Measurements from ENCODE around the gene RUFY3. TPM values are rescaled to one million over a fixed set of nuclear protein-coding genes. Genes with fewer than 3 reads are reported as not detected.

Gene RUFY3
- total and polyA plus RNA-seq, 9 of the 15 experiments (the other 6 are each of a cell fraction or from before 2014, with no cell fraction given), result 4.2 to 31.1 (median 21.5) TPM

- H3K4me1 ChIP-seq (replicated peaks in 1 of 2; ENCODE audit: control insufficient read depth in 2 of 2, insufficient read depth in 2 of 2, low read length in 2 of 2), result peaks cover 5 to 18% of the 10 kb centered on the region in 2 experiments
- no peaks in the 10 kb centered on the region for H3K27me3 ChIP-seq (ENCODE audit: control insufficient read depth in 2 of 2, insufficient read depth in 2 of 2, low read length in 2 of 2)
- no peak overlapping the region for H3K4me2 ChIP-seq (ENCODE audit: insufficient read depth, low read length)
- POLR2A ChIA-PET, result no interaction called here
- H3K9me3 ChIP-seq (replicated peaks; ENCODE audit: control insufficient read depth, insufficient read depth, low read depth, low read length), result no peaks in the 10 kb centered on the region
- peaks cover 6% of the 10 kb centered on the region for H4K20me1 ChIP-seq (replicated peaks; ENCODE audit: control insufficient read depth, insufficient read depth, low read length)
- intact Hi-C loops (cut with micrococcal nuclease), result no loop called here
- DNase-seq (ENCODE audit: extremely low read depth in 1 of 4, low spot score in 3 of 4), result no peak
- CTCF ChIA-PET (ENCODE audit: low intra/inter-chr PET ratio), result no interaction called here
- FAIRE-seq, result no peak
- H3K36me3 ChIP-seq (ENCODE audit: control insufficient read depth, insufficient read depth, low read length), result peaks cover 3% of the 10 kb centered on the region; the same call in 2 of the 3 replicates
- H3K79me2 ChIP-seq (ENCODE audit: control insufficient read depth, insufficient read depth, low read length), result peaks cover 27% of the 10 kb centered on the region
- H3K4me3 ChIP-seq, result no peak overlapping the region
- no peak overlapping the region for H3K27ac ChIP-seq (ENCODE audit: extremely low read depth, low read depth, low read length)
- no peak for ATAC-seq
- TF ChIP-seq FOXJ2 (tag; IDR thresholded peaks at IDR 0.05) (no peak), ZNF696 (CRISPR knock-in tag; conservative IDR thresholded peaks at IDR 0.05) (no peak), IRF9 (tag; IDR thresholded peaks at IDR 0.05) (no peak), SMC3 (conservative IDR thresholded peaks at IDR 0.05; ENCODE audit: insufficient read depth, low read depth, low read length) (no peak), ERF (CRISPR knock-in tag; IDR thresholded peaks at IDR 0.05) (no peak), POLR2AphosphoS5 (IDR thresholded peaks at IDR 0.05; ENCODE audit: control insufficient read depth, insufficient read depth, low read depth, low read length) (no peak), FOXP1 (CRISPR knock-in tag; IDR thresholded peaks at IDR 0.05) (no peak), HNRNPLL (IDR thresholded peaks at IDR 0.05; ENCODE audit: low read depth, low read length, poor library complexity, severe bottlenecking) (no peak), POLR2B (IDR thresholded peaks at IDR 0.05; ENCODE audit: low read depth, partially characterized antibody) (no peak), GATAD2A (IDR thresholded peaks at IDR 0.05) (no peak), BRD4 (IDR thresholded peaks at IDR 0.05) (no peak)
- no peak overlapping the region for H2AFZ ChIP-seq (ENCODE audit: low read depth, low read length)
- BruUV-seq (replicated peaks), result no TSS peak
- no peak overlapping the region for H3K9ac ChIP-seq (ENCODE audit: insufficient read depth in 1 of 2, low read depth in 2 of 2, low read length in 2 of 2)
- in situ Hi-C loops (cut with MboI), result no loop called here
- WGBS (ENCODE audit: insufficient coverage, low coverage, missing lambda C conversion rate), result 47% methylated on average over 1 of the region's 1 CpG
- H3K9me1 ChIP-seq (ENCODE audit: control insufficient read depth, insufficient read depth, low read length), result peaks cover 1% of the 10 kb centered on the region
These were observed 120.2 kb downstream of the RUFY3 start for GRCh38 chr4:70841951-70842350.

All from K562 (cell line).